COR-L47 (cell line): ENCODE results near the gene MAP2K6.
A peak's percentile ranks its signal among the peaks of the same experiment; 100 is the strongest.

Source experiments
- DNase-seq: peaks from one replicate; lab custom pipeline; 2025; lab: John Stamatoyannopoulos, UW

The MAP2K6 gene

GRCh38 chr17:69492410-69493071, 78.0 kb downstream of the MAP2K6 start:
- DNase-seq = no peak

DNA sequence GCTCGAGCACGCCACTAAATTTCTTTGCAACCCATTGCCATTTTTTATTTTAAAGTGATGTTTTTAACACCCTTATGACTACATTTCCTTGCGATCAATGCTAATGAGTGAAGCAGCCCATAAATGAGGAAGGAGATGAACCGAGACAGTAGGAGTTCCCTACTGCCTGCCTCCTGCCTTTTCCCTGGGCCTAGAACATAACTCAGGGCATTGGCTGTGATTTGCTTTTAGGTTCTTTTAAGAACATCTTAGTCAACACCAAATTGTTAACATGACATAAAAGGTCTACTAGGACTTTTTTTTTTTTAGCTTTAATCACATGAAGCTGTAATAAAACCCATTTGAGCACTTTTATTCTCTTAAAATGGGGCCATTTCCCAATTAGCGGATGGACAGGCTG, 81.3 kb downstream of the MAP2K6 start:
- no peak for DNase-seq

DNA sequence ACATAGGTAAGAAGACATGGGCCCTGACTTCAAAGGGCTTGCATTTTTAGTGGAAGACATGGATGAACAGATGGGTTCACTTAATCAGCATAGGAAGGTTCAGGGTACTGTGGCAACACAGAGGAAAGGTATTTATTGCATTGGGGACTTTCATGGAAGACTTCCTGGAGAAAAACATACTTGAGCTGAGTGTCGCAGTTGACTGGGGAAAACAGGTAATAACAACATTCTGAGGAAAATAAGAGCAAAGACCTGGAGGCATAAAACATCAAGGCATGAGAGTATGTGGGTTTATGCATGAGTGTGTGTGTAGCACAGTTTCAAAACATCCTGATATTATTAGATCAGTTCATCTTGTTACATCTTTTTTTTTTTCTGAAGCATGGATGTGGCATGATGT, 82.7 kb downstream of the MAP2K6 start:
- no peak for DNase-seq

DNA sequence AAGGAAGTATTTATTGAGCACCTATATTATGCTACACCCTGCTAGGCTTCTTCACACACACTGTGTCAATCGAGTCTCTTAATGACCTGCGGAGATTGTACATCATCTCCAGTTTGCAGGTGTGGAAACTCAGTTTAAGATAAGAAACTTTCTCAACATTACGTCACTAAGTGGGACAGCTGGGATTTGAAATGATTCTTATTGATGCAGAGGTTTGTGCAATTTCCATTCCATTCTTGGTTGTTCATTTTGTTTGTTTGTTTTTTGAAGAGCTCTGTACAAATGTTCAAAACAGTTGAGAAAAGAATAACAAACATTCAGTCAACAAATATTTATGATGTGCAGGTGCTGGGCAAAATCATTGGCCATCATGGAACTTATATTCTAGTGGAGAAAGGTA, 84.8 kb downstream of the MAP2K6 start:
- no peak for DNase-seq

- no peak for DNase-seq
Measured at GRCh38 chr17:69500911-69501429, 86.5 kb downstream of the MAP2K6 start.

DNA sequence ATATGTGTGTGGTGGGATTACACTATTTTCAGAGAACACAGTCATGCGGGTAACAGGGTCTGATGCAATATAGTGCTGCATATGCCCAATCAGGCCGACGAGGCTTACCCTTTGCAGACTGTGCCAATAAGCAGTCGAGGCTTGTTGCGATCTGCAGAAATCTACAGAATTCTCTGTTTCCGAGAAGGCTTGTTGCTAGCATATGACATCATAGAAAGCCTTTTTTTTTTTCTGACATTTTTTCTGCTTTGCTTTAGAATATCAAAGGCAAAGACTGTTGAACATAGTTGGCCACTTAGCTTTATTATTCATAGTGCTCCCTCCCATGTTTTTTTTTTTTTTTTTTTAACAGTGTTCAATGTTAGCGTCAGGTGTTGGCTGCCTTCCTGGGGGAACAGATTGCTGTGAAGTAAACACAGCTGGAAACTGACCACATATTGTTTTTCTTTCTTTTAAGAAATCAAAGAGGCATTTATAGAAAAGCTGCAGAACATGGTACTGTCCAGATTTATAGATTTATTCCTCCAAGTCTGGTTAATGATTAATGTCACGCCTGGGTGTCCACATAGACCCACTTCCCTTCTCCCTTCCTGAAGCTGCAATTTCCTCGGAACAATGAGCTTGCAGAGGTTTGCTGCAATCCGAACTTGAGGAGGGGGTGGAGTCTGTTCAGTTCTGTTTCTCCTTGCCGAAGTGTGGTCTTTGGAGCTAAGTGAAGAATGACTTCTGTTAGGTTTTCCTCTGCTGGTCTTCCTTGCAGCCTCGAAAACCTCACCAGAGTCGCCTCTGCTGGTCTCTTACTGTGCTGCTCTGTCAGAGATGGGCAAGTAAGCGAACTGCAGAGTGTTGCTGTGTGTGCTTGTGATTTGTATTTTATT, 87.3 kb downstream of the MAP2K6 start:
- DNase-seq = peak; percentile 66

DNA sequence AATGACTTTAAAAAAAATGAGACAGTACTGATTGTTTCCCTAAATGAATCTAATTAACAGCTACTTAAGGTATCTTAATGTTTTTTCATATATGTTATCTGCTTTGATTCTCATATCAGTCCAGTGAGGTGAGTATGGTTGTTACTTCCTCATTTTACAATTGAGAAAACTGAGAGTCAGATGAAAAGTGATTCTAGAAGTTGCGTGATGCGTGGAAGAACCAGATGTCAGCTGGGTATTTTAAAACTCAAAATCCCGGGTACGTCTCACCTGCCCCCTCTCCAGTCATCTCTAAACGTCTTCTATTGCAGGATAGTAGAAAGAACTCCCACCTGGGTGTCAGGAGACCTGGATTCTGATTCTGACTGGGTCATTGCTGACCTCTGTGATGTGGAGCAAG, 89.2 kb downstream of the MAP2K6 start:
- DNase-seq = no peak

- no peak for DNase-seq
Measured at GRCh38 chr17:69505740-69506139, 91.2 kb downstream of the MAP2K6 start.

DNA sequence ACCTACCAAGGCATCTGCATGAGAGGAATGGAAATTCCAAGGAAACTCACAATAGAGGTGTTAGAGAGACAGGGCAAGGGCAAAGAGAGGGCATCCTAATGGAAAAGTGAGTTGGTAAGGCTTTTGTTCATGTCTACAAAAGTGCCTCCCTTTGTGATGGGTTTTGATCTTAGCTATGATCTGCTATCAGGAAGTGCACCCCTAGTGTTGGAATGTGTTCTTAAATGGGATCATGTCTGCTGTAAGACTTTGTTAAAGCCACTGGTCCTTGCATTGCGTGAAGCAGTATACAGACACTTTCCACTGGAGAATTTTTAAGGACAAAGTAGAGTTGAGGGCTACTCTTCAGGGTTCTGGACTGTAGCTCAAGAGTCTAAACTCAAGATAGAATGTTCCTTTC, 92.0 kb downstream of the MAP2K6 start:
- DNase-seq = no peak

DNA sequence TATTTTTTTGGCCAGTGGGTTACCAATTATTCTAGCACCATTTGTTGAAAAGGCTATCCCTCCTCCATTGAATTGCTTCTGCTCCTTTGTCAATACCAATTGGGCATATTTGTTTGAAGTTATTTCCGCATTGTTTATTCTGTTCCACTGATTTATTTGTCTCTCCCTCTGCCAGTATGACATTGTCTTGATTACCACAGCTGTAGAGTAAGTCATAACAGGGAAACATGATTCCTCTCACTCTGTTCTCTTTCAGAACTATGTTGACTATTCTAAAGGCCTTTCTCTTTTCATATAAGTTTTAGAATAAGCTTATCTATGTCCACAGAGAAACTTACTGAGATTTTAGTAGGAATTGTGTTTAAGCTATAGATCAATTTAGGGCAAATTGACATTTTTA, 94.3 kb downstream of the MAP2K6 start:
- DNase-seq = no peak

DNA sequence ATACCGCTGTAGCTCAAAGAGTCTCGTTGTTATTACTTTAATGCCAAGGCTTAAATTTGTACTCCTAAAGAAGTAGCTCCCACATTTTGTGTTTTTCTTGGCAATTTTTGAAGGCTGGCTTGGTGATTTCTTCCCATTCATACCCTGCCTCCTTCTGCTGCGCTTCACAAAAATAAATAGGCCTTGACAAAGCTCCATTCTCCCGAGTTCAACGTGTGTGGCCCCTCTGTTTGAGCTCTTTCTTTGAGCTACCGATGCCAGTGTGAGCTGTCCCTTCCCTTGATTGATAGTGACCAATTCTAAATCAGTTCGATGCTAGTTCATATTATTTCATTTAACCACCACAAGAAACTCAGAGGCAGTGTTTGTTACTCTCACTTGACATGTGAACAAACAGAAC, 96.8 kb downstream of the MAP2K6 start:
- DNase-seq = no peak

DNA sequence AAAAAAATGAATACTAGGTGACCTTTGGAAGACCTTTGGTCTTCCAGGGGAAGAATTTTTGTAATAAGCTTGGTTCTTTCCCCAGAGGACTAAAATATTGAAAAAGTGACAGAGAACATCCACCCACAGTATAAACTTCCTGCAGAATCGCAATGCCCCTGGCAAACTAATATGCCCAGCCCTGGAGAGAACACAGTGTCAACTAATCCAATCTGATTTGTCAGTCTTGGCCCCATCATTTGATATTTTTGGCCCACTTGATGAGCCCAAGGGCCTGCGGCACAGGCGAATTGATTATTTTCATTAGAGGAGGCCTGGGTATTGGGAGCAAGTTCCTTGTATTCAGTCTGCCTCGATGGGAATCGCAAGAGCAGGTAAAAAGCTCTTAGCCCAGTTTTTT, 98.4 kb downstream of the MAP2K6 start:
- no peak for DNase-seq

- DNase-seq = no peak
Measured at GRCh38 chr17:69516225-69516624, 101.7 kb downstream of the MAP2K6 start.

- no peak for DNase-seq
Measured at GRCh38 chr17:69516911-69517310, 102.4 kb downstream of the MAP2K6 start.

DNA sequence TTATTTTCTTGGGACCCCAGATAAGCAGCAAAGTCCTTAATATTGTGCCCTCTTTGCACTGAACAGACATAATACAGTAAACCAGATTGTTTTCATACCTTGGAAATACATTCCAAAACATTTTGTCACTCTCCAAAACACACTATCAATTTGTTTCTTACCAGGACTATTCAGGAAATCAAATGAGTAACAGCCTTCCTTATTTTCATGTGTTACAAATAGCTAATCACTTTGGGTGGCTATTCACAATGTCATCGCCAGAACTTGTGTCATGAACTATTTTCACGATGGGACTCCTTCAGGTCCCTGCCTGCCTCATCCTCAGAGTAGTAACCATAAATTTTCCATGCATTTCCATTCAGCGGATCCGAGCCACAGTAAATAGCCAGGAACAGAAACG, 104.5 kb downstream of the MAP2K6 start:
- DNase-seq = no peak

DNA sequence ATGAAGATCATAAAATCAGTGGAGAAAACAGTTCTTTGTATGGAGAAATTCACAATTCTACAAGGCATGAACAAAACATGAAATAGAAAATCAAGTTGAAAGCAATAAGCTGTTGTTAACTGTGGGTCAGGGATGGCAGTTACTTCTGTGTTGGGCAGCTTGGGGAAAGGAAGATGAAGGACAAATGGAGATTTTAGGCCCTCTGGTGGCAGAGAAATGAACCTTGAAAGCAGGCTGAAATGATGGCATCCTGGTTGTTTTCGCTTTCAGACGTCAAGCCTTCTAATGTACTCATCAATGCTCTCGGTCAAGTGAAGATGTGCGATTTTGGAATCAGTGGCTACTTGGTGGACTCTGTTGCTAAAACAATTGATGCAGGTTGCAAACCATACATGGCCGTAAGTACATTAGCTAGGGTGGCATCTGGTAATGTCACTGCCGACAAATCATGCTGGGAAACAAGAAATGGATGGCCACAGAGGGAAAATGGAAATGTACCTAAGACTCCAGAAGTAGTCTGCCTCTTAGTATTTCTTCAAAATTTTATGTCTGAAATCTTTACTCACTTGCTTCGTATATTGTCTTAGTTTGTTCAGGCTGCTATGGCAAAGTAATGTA, 108.9 kb downstream of the MAP2K6 start:
- DNase-seq = peak; percentile 35

- no peak for DNase-seq
Measured at GRCh38 chr17:69524854-69525253, 110.4 kb downstream of the MAP2K6 start.

DNA sequence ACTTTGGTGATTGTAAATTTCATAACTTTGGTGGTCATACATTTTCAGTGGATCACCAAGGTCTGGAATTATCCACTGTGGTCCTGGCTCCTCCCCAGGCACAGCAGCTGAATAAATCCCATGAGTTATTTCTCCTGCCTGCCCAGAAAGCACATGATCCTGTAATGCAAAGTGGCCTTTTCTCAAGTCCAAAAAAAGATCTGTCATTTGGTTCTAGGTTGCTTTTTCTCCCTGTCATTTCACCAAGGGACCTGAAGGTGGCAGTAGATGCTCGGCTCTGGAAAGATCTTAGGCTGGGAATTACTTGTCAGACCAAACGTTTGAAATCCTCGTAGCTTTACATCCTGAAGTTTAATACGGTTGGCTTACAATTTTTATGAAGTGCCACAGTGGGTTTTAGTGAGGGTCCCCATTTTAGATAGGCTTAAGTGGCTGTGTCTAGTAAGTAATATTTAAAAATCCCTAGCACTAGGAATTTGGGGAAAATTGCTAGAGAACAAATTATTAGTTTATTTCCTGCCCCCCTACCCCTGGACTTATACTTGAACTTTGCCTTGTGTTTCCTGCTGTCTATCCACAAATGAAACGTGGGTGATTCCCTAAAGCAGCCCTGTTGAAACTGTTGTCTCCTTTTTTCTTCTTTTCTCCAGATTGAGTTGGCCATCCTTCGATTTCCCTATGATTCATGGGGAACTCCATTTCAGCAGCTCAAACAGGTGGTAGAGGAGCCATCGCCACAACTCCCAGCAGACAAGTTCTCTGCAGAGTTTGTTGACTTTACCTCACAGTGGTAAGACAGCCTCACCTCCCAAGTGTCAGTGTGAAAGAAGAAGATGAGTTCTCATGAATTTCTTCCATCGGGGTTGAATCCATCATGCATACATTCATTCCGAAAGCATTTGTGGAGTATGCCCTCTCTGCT, 111.7 kb downstream of the MAP2K6 start:
- DNase-seq = peak; percentile 2

- DNase-seq = no peak
Measured at GRCh38 chr17:69528035-69528434, 113.5 kb downstream of the MAP2K6 start.

- DNase-seq = no peak
Measured at GRCh38 chr17:69533481-69534234, 119.2 kb downstream of the MAP2K6 start.

GRCh38 chr17:69534235-69534621, 119.7 kb downstream of the MAP2K6 start:
- DNase-seq = no peak
